Measurements from ENCODE around the gene HTR4.

The HTR4 gene

GRCh38 chr5:148512498-148512897 is 141.8 kb downstream of the HTR4 start:
- Histone ChIP-seq H3K9ac (ENCODE audit: low read length) (no peak overlapping the region), H3K27ac (ENCODE audit: low read length) (no peak overlapping the region), H3K4me3 (ENCODE audit: low read length) (no peak overlapping the region), H3K4me2 (ENCODE audit: low read depth, low read length) (no peak overlapping the region), H4K20me1 (ENCODE audit: insufficient read depth, low read length) (no peaks in the 10 kb centered on the region), H3K9me2 (replicated peaks; ENCODE audit: insufficient read depth, low read length) (no peaks in the 10 kb centered on the region), H3K79me2 (ENCODE audit: low read length) (no peaks in the 10 kb centered on the region), H3K9me3 (replicated peaks; ENCODE audit: insufficient read depth, low read length) (no peaks in the 10 kb centered on the region), H3K36me3 (replicated peaks; ENCODE audit: insufficient read depth, low read length) (no peaks in the 10 kb centered on the region), H2AFZ (ENCODE audit: low read length) (no peak overlapping the region), H3K27me3 (replicated peaks; ENCODE audit: insufficient read depth, low read length) (no peaks in the 10 kb centered on the region), H3F3A (ENCODE audit: insufficient read depth, low read length) (no peaks in the 10 kb centered on the region), H3K4me1 (ENCODE audit: low read length) (no peaks in the 10 kb centered on the region)
- no peak for DNase-seq
- TF ChIP-seq, protein P1, sequence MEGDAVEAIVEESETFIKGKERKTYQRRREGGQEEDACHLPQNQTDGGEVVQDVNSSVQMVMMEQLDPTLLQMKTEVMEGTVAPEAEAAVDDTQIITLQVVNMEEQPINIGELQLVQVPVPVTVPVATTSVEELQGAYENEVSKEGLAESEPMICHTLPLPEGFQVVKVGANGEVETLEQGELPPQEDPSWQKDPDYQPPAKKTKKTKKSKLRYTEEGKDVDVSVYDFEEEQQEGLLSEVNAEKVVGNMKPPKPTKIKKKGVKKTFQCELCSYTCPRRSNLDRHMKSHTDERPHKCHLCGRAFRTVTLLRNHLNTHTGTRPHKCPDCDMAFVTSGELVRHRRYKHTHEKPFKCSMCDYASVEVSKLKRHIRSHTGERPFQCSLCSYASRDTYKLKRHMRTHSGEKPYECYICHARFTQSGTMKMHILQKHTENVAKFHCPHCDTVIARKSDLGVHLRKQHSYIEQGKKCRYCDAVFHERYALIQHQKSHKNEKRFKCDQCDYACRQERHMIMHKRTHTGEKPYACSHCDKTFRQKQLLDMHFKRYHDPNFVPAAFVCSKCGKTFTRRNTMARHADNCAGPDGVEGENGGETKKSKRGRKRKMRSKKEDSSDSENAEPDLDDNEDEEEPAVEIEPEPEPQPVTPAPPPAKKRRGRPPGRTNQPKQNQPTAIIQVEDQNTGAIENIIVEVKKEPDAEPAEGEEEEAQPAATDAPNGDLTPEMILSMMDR (IDR thresholded peaks at IDR 0.05; ENCODE audit: low read length): no peak

GRCh38 chr5:148511810-148512347 is 142.4 kb downstream of the HTR4 start:
- H4K20me1 ChIP-seq (ENCODE audit: insufficient read depth, low read length): no peaks in the 10 kb centered on the region
- H3F3A ChIP-seq (ENCODE audit: insufficient read depth, low read length): no peaks in the 10 kb centered on the region
- no peaks in the 10 kb centered on the region for H3K9me2 ChIP-seq (replicated peaks; ENCODE audit: insufficient read depth, low read length)
- no peak overlapping the region for H3K9ac ChIP-seq (ENCODE audit: low read length)
- TF ChIP-seq EZH2phosphoT487 (IDR thresholded peaks at IDR 0.05; ENCODE audit: low read length): no peak
- no peak for TF ChIP-seq EZH2 (optimal IDR thresholded peaks at IDR 0.05; ENCODE audit: low read depth, low read length)
- TF ChIP-seq, protein P1 (IDR thresholded peaks at IDR 0.05; ENCODE audit: low read length): no peak
- H3K79me2 ChIP-seq (ENCODE audit: low read length): no peaks in the 10 kb centered on the region
- no peaks in the 10 kb centered on the region for H3K27me3 ChIP-seq (replicated peaks; ENCODE audit: insufficient read depth, low read length)
- H3K9me3 ChIP-seq (replicated peaks; ENCODE audit: insufficient read depth, low read length): no peaks in the 10 kb centered on the region
- H3K4me1 ChIP-seq (ENCODE audit: low read length): no peaks in the 10 kb centered on the region
- no peak overlapping the region for H2AFZ ChIP-seq (ENCODE audit: low read length)
- no peaks in the 10 kb centered on the region for H3K36me3 ChIP-seq (replicated peaks; ENCODE audit: insufficient read depth, low read length)
- no peak for DNase-seq
- no peak overlapping the region for H3K4me2 ChIP-seq (ENCODE audit: low read depth, low read length)
- no peak overlapping the region for H3K27ac ChIP-seq (ENCODE audit: low read length)
- H3K4me3 ChIP-seq (ENCODE audit: low read length): no peak overlapping the region

DNA sequence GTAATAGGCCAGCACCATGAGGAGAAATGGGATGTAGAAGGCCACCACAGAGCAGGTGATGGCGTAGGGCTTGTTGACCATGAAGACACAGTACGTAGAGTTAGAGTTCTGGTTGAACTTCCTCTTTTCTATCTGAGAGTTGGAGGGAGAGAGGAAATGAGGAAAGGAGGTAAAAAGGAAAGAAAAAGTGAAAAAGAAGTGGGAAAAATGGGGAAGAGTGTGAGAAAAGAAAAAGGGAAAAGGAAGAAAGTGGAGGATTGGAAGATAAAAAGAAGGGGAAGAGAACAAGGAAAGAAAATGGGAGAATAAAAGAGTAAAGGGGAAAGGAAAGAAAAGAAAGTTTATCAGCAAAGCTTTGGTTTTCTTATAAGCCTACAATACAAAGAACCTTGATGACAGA is 144.4 kb downstream of the HTR4 start:
- H3K9me2 ChIP-seq (replicated peaks; ENCODE audit: insufficient read depth, low read length): no peaks in the 10 kb centered on the region
- TF ChIP-seq EZH2 (optimal IDR thresholded peaks at IDR 0.05; ENCODE audit: low read depth, low read length) (no peak), EZH2phosphoT487 (IDR thresholded peaks at IDR 0.05; ENCODE audit: low read length) (no peak)
- TF ChIP-seq, protein P1 (IDR thresholded peaks at IDR 0.05; ENCODE audit: low read length): no peak
- H3K27me3 ChIP-seq (replicated peaks; ENCODE audit: insufficient read depth, low read length): no peaks in the 10 kb centered on the region
- no peak overlapping the region for H3K4me2 ChIP-seq (ENCODE audit: low read depth, low read length)
- DNase-seq: no peak
- no peaks in the 10 kb centered on the region for H3K4me1 ChIP-seq (ENCODE audit: low read length)
- no peaks in the 10 kb centered on the region for H3K79me2 ChIP-seq (ENCODE audit: low read length)
- no peaks in the 10 kb centered on the region for H3K36me3 ChIP-seq (replicated peaks; ENCODE audit: insufficient read depth, low read length)
- no peaks in the 10 kb centered on the region for H4K20me1 ChIP-seq (ENCODE audit: insufficient read depth, low read length)
- H3K9ac ChIP-seq (ENCODE audit: low read length): no peak overlapping the region
- no peak overlapping the region for H3K4me3 ChIP-seq (ENCODE audit: low read length)
- no peaks in the 10 kb centered on the region for H3F3A ChIP-seq (ENCODE audit: insufficient read depth, low read length)
- H3K27ac ChIP-seq (ENCODE audit: low read length): no peak overlapping the region
- H3K9me3 ChIP-seq (replicated peaks; ENCODE audit: insufficient read depth, low read length): no peaks in the 10 kb centered on the region
- H2AFZ ChIP-seq (ENCODE audit: low read length): no peak overlapping the region
